ENCODE results near the gene CCR4. TPM values are rescaled to one million over a fixed set of nuclear protein-coding genes. Genes with fewer than 3 reads are reported as not detected.

CCR4 gene
- polyA plus RNA-seq, 1 donor from 2014 or later: not detected

DNA sequence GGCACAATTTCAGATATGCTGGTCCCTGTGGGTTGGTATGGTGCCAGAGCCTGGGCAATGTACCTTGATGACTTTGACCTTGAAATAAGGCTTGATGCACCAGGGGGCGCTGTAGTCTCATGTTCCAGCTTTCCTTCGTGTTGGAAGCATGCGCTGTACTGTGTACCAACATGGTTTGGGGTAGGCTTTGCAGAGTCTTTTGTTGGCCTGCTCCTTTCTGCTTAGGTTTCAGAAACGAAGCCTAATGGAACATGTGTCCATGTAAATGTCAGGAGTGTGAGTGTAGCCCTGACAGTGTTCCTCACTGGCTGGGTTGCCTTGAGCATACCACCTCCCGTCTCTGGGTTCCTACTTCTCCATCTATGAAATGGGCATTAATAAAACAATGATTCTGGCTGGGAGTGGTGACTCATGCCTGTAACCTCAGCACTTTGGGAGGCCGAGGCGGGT is 3.6 kb upstream of the CCR4 start:
- Histone ChIP-seq H3K4me2 (ENCODE audit: low read length) (no peak overlapping the region), H3K27ac (ENCODE audit: low read length) (no peak overlapping the region), H4K20me1 (ENCODE audit: insufficient read depth) (no peaks in the 10 kb centered on the region), H3K79me2 (replicated peaks; ENCODE audit: insufficient read depth, low read length) (no peaks in the 10 kb centered on the region), H3F3A (ENCODE audit: insufficient read depth, low read length, poor library complexity, severe bottlenecking) (no peaks in the 10 kb centered on the region), H3K36me3 (ENCODE audit: insufficient read depth, low read length) (no peaks in the 10 kb centered on the region), H3K9me2 (ENCODE audit: insufficient read depth, low read length) (no peaks in the 10 kb centered on the region), H3K9me3 (ENCODE audit: low read length) (no peaks in the 10 kb centered on the region), H3K4me3 (ENCODE audit: low read length) (no peak overlapping the region), H2AFZ (ENCODE audit: low read depth, low read length) (no peak overlapping the region), H3K27me3 (ENCODE audit: insufficient read depth, low read depth, low read length) (no peaks in the 10 kb centered on the region), H3K9ac (ENCODE audit: low read length) (no peak overlapping the region)
- TF ChIP-seq RAD21 (conservative IDR thresholded peaks at IDR 0.05) (peak; percentile 27), SMC3 (conservative IDR thresholded peaks at IDR 0.05; ENCODE audit: poor library complexity) (no peak), EP300 (conservative IDR thresholded peaks at IDR 0.05; ENCODE audit: poor library complexity, severe bottlenecking) (no peak), EZH2 (IDR thresholded peaks at IDR 0.05; ENCODE audit: borderline replicate concordance, insufficient read depth, low read length, poor library complexity, severe bottlenecking) (no peak)
- TF ChIP-seq, protein P1, sequence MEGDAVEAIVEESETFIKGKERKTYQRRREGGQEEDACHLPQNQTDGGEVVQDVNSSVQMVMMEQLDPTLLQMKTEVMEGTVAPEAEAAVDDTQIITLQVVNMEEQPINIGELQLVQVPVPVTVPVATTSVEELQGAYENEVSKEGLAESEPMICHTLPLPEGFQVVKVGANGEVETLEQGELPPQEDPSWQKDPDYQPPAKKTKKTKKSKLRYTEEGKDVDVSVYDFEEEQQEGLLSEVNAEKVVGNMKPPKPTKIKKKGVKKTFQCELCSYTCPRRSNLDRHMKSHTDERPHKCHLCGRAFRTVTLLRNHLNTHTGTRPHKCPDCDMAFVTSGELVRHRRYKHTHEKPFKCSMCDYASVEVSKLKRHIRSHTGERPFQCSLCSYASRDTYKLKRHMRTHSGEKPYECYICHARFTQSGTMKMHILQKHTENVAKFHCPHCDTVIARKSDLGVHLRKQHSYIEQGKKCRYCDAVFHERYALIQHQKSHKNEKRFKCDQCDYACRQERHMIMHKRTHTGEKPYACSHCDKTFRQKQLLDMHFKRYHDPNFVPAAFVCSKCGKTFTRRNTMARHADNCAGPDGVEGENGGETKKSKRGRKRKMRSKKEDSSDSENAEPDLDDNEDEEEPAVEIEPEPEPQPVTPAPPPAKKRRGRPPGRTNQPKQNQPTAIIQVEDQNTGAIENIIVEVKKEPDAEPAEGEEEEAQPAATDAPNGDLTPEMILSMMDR (IDR thresholded peaks at IDR 0.05; ENCODE audit: poor library complexity, severe bottlenecking): peak; percentile 40
- TF ChIP-seq, protein P2, sequence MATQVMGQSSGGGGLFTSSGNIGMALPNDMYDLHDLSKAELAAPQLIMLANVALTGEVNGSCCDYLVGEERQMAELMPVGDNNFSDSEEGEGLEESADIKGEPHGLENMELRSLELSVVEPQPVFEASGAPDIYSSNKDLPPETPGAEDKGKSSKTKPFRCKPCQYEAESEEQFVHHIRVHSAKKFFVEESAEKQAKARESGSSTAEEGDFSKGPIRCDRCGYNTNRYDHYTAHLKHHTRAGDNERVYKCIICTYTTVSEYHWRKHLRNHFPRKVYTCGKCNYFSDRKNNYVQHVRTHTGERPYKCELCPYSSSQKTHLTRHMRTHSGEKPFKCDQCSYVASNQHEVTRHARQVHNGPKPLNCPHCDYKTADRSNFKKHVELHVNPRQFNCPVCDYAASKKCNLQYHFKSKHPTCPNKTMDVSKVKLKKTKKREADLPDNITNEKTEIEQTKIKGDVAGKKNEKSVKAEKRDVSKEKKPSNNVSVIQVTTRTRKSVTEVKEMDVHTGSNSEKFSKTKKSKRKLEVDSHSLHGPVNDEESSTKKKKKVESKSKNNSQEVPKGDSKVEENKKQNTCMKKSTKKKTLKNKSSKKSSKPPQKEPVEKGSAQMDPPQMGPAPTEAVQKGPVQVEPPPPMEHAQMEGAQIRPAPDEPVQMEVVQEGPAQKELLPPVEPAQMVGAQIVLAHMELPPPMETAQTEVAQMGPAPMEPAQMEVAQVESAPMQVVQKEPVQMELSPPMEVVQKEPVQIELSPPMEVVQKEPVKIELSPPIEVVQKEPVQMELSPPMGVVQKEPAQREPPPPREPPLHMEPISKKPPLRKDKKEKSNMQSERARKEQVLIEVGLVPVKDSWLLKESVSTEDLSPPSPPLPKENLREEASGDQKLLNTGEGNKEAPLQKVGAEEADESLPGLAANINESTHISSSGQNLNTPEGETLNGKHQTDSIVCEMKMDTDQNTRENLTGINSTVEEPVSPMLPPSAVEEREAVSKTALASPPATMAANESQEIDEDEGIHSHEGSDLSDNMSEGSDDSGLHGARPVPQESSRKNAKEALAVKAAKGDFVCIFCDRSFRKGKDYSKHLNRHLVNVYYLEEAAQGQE (IDR thresholded peaks at IDR 0.05; ENCODE audit: borderline replicate concordance): no peak

DNA sequence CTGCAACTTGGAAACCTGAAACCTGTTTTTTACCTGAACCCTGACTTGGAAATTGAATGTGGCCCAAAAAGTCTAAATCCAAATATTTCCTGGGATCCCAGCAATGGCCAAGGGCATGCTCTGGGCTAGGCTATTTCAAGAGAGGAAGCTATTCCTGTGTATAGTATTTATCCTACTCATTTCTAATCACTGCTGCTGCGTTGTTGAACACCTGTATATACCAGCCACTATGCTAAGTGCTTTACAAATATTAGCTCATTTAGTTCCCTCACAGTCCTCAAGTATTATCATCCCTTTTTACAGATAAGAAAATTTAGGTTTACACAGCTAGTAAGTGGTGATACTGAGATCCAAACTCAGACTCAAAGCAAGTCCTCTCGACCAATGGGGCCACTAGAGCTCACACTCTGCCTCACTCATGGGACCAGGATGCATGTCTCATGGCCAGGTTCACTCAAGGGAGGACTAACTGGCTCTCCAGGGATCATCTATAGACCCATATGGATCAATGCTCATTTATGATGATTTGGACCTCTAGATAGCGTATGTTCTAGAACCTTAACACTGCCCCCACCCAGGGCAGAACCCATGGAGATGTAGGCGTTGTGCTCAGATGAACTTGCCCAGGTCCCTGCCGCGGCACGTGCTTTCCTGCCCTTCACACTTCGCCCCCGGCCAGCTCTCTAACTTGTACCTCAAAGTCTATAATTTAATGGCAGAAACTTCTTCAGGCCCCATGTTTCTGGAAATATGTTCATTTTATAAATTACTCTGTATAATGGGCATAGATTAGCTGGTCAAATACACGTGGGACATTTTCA is 2.6 kb upstream of the CCR4 start:
- Histone ChIP-seq H3K27ac (ENCODE audit: low read length) (no peak overlapping the region), H3K27me3 (ENCODE audit: insufficient read depth, low read depth, low read length) (no peaks in the 10 kb centered on the region), H4K20me1 (ENCODE audit: insufficient read depth) (no peaks in the 10 kb centered on the region), H2AFZ (ENCODE audit: low read depth, low read length) (no peak overlapping the region), H3F3A (ENCODE audit: insufficient read depth, low read length, poor library complexity, severe bottlenecking) (no peaks in the 10 kb centered on the region), H3K9me3 (ENCODE audit: low read length) (no peaks in the 10 kb centered on the region), H3K4me3 (ENCODE audit: low read length) (no peak overlapping the region), H3K4me2 (ENCODE audit: low read length) (no peak overlapping the region), H3K79me2 (replicated peaks; ENCODE audit: insufficient read depth, low read length) (no peaks in the 10 kb centered on the region), H3K9me2 (ENCODE audit: insufficient read depth, low read length) (no peaks in the 10 kb centered on the region), H3K36me3 (ENCODE audit: insufficient read depth, low read length) (no peaks in the 10 kb centered on the region), H3K9ac (ENCODE audit: low read length) (no peak overlapping the region)
- TF ChIP-seq EZH2 (IDR thresholded peaks at IDR 0.05; ENCODE audit: borderline replicate concordance, insufficient read depth, low read length, poor library complexity, severe bottlenecking): no peak
- TF ChIP-seq, protein P2 (IDR thresholded peaks at IDR 0.05; ENCODE audit: borderline replicate concordance): no peak
- TF ChIP-seq SMC3 (conservative IDR thresholded peaks at IDR 0.05; ENCODE audit: poor library complexity): no peak
- no peak for TF ChIP-seq POLR2AphosphoS5 (IDR thresholded peaks at IDR 0.05)
- TF ChIP-seq TAF1 (IDR thresholded peaks at IDR 0.05; ENCODE audit: low read depth): no peak
- TF ChIP-seq MXI1 (conservative IDR thresholded peaks at IDR 0.05; ENCODE audit: poor library complexity, severe bottlenecking): no peak
- no peak for TF ChIP-seq RAD21 (conservative IDR thresholded peaks at IDR 0.05)
- TF ChIP-seq, protein P1 (IDR thresholded peaks at IDR 0.05; ENCODE audit: poor library complexity, severe bottlenecking): no peak
- no peak for TF ChIP-seq EP300 (conservative IDR thresholded peaks at IDR 0.05; ENCODE audit: poor library complexity, severe bottlenecking)
